Activated CD8-positive, alpha-beta memory T cell treated with anti-CD3 and anti-CD28 coated beads for 48 hours (primary cell): ENCODE results near the gene KRTAP10-7.
"Not testable (repeated sequence)": the region's sequence is repeated elsewhere in the genome, so short reads cannot be mapped to it uniquely, and the experiment has no call there.

ENCODE experiments used
- DNase-seq, 3 experiments: peaks; one replicate each; pipeline ENCODE4 v3.0.0-alpha.2; 2020; ENCODE audit warnings: low read depth in 2 of 3, low spot score in 2 of 3

The KRTAP10-7 gene

DNA sequence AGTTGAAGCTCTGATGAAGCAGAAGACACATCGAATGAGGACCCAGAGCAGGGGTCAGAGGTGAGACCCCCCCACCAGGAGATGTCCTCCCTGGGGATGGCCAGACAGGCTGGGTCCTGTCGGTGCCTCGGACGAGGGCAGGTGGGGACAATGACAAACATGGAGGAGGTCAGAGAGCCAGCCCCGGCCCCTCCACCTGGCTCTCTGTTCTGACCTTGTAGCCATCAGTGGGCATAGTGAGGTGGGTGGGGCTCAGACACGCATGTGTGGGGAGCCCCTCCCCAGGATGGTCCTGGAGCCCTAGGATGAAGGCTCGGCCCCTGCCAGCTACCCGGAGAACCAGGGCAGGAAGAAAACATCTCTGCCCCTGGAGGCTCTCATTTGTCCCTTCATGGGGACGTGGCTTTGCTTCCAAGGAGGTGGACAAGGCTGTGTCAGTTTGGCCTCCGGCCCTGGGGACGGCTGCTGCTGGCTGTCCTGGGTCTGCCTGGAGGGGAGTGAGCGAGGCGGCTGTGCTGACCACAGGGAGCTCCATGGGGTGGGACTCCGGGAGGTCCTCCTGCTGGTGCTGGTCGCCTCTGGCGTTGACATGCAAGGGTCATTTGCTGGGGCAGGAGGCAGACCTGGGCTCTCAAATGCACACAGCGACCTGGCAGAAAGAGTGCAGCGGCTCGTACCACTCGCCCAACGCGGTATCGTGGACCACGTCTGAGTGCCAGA is 10.7 kb upstream of the KRTAP10-7 start:
- no peak for DNase-seq

DNA sequence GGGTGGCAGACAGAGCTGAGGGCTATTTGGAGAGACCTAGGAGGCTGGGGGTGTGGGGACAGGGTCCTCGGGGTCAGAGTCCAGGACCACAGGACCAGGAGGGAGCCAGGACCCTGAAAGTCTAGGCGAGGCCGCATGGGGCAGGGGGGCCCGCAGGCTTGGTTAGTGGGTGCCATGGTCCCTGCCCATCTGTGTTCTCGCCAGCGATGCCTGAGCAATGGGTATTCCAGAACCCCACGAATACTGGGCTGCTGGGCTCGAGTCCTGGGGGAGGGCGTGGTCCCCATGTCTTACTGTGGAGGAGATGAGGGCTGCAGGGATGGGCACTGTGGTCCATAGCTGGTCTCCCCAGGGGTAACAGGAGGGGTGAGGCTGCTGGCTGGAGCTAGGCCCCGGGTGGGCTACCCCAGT is 10.1 kb upstream of the KRTAP10-7 start:
- DNase-seq, result no peak

DNA sequence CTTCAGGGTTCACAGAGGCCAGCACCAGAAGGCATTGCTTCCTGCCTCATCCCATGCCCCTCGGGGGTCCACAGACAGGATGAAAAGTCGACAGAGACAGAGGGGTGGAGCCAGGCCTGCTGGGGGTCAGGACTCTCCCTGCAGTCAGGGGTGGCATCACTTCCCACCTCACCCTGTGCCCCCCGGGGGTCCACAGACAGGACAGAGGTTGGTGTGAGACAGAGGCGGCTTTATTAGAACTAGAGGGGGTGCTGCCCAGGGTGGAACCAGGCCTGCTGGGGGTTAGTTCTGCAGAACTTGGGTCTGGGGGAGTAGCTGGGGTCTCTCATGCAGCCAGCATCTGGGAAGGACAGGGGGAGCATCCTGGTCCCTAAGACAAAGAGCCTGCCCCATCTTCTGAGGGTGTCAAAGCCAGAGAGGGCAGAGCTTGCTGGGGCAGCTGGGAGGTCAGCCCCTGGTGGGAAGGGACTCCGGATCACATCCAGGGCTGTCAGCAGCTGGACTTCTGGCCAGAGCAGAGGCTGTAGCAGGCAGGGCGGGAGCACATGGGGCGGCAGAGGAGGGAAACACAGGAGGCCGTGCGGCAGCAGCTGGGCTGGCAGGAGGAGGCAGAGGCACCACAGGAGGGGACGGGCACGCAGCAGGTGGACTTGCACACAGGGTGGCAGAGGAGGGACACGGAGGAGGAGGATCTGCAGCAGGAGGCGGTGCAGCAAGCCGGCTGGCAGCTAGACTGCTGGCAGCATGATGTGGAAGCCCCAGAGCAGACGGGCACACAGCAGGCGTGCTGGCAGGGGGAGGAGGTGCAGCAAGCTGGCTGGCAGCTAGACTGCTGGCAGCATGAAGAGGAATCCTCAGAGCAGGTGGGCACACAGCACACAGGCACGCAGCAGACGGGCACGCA is 9.2 kb upstream of the KRTAP10-7 start:
- DNase-seq, result not testable (repeated sequence)

DNA sequence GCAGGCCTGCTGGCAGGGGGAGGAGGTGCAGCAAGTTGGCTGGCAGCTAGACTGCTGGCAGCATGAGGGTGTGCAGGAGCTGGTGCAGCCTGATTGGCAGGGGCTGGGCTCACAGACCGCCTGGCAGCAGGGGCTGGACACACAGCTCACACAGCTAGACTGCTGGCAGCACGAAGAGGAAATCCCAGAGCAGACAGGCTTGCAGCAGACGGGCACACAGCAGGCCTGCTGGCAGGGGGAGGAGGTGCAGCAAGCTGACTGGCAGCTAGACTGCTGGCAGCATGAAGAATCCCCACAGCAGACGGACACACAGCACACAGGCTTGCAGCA is 8.6 kb upstream of the KRTAP10-7 start:
- not testable (repeated sequence) for DNase-seq

DNA sequence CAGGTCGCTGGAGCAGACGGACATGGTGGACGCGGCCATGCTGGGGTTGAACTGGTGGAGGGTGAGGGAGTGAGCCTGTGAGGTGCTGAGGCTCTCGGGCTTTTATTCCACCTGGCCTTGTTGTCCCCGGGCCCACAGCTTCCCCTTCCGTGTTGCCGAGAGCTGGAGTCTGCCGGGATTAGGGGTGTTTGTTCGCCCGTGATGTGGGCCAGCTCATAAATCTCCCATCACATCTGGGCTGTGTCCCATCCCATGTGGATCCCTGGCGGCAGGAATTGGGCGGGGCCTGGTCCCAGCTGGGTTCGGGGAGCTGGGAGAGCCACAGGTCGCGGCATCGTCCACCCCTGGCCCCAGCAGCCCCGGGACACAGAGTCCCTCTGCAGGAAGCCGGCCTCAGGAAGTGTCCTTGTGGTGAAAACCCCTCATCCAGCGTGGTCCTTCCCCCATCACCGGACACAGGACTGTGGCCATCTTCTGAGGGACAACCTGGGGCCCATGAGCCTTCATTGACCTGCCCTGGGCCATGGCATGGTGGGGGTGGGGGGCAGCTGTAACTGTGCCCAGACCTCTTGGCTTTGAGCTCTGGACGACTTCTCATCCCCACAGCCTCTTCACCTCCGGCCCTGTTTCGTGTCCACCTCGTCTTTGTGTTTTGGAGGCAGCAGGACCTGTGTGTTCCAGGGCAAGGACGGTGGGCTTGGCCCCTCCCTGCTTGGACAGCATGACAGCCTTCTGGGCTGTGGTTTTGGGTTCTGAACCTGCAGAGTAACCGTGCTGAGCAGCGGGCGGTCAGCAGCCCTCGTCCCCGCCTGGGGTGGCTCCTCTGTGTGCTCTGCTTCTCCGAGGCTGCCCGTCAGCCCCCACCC is 7.7 kb upstream of the KRTAP10-7 start, which contains the start of gene KRTAP10-6:
TSS of gene KRTAP10-6 (minus strand) at position 60 of the 866 bp plus-strand sequence. CDS start at position 39, 21 bp downstream.
- no peak for DNase-seq

DNA sequence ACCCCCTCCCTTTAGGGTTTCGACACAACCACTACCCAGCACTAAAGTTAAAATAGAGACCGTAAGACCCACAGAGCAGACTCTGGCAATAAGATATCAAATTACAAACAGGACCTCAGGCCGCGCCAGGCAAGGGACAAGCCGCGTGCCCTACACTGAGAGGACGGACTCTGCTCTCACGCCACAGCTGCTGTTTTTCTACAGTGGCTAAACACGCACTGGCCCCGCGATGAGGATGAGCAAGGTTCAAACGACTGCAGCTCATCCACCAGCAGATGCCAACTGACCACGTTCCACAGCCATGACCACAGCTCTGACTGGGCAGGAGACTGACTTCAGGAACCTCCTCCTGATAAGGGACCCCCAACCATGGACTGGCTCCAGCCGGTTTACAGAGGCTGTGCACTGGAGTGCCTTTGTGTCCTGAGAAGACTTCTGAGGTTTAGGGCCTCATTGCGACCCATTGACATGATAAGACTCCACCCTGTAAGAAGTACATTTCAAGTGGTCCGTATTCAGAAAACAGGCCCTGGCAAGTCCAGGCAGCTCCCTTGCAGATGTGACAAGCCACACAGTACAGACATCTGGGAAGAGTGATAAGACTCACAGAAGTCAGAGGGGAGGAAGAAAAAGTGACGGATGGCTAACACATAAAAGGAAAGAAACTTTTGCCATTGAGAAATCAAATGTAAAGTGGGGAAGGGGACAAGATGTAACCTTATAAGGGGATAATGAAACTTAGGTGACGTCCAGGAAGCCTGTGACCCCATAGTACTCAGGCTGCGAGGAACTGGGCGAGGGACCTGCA is 6.6 kb upstream of the KRTAP10-7 start:
- DNase-seq, result no peak

- DNase-seq, result no peak
These were observed 5.9 kb upstream of the KRTAP10-7 start for GRCh38 chr21:44594406-44594916.

- DNase-seq, result no peak
These were observed 4.9 kb upstream of the KRTAP10-7 start for GRCh38 chr21:44595524-44595923.

- no peak for DNase-seq
These were observed 4.2 kb upstream of the KRTAP10-7 start for GRCh38 chr21:44596068-44596725.

- DNase-seq, result no peak
These were observed 2.3 kb upstream of the KRTAP10-7 start for GRCh38 chr21:44598061-44598460.

- DNase-seq, result no peak
These were observed 950 bp upstream of the KRTAP10-7 start for GRCh38 chr21:44599264-44600029.

- DNase-seq, result not testable (repeated sequence)
These were observed 694 bp downstream of the KRTAP10-7 start for GRCh38 chr21:44601091-44601490.

DNA sequence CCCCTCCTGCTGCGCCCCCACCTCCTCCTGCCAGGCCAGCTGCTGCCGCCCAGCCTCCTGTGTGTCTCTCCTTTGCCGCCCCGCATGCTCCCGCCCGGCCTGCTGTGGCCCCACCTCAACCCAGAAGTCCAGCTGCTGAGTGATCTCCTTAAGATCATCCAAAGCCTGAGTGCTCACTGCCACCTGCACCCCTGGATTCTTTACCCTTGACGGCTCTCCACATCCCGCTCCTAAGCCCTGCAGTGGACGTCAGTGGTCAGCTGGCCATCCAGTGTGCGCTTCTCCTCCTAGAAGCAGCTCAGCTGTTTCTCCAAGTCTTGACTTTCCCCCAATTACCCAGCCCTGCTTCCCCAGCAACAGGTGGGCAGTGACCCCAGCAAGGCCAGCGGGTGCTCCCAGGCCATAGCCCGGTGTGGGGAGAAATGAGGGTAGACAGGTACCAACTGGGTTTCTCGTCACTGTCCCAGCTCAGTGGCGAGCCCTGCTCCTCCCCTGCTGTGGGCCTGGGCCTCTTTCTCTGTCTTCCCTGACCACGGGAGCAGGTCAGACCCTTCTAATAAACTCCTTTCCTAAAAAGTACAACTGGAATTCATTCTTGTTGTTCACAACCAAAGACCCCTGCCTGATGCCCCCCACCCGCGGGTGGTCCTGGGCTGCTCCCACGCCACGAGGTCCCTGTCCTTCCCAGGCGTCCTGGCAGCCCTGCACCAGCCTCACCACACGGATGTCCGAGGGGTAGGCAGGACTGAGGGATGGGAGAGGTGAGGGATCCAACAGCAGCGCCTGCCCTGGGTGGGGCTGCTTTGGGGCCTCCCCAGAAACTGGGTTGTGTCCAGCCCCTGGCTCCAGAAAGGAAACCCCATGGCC is 1.4 kb downstream of the KRTAP10-7 start:
- DNase-seq, result no peak

DNA sequence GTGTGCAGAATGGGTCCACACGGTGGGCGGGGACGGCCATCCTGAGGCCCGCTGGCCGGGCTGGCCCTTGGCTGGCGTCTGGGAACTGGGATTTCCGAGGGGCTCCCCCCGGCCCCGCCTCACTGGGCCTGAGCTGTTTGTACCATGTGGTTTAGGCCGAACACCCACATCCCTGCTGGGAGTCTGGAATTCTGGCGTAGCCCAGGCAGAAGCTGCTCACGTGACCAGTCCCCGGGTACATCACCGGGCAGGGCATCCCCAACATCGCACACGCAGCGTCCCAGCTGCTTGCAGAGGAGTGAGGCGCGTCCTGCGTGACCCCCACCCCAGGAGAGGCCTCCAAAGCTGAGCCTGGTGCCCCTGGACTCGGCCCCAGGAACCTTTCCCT is 2.1 kb downstream of the KRTAP10-7 start:
- DNase-seq, result no peak

- DNase-seq, result no peak
These were observed 2.9 kb downstream of the KRTAP10-7 start for GRCh38 chr21:44603109-44603875.

GRCh38 chr21:44603911-44604310 is 3.5 kb downstream of the KRTAP10-7 start:
- no peak for DNase-seq

GRCh38 chr21:44606495-44606894 is 6.1 kb downstream of the KRTAP10-7 start:
- no peak for DNase-seq
